PC-3 (cell line): ENCODE data around the gene SNTA1.

Source experiments
- CTCF ChIP-seq: fragments of 300-600 bp; sonication (generic); conservative IDR thresholded peaks from 2 replicates; pipeline ENCODE4 v1.5.1; 2017; ENCODE audit warnings: antibody characterized with exemption, low read depth, mild to moderate bottlenecking, low read length
- EZH2 ChIP-seq: fragments of 300-600 bp; sonication (generic); IDR thresholded peaks from one replicate; pipeline ENCODE4 v1.6.1; 2017; ENCODE audit warnings: antibody characterized with exemption, mild to moderate bottlenecking, low read length; ENCODE audit not compliant: unreplicated experiment
- EZH2phosphoT487 ChIP-seq: fragments of 300-600 bp; sonication (generic); IDR thresholded peaks from 2 replicates; pipeline ENCODE4 v1.6.1; 2018; ENCODE audit warnings: mild to moderate bottlenecking, antibody characterized with exemption, low read length, borderline replicate concordance

DNA sequence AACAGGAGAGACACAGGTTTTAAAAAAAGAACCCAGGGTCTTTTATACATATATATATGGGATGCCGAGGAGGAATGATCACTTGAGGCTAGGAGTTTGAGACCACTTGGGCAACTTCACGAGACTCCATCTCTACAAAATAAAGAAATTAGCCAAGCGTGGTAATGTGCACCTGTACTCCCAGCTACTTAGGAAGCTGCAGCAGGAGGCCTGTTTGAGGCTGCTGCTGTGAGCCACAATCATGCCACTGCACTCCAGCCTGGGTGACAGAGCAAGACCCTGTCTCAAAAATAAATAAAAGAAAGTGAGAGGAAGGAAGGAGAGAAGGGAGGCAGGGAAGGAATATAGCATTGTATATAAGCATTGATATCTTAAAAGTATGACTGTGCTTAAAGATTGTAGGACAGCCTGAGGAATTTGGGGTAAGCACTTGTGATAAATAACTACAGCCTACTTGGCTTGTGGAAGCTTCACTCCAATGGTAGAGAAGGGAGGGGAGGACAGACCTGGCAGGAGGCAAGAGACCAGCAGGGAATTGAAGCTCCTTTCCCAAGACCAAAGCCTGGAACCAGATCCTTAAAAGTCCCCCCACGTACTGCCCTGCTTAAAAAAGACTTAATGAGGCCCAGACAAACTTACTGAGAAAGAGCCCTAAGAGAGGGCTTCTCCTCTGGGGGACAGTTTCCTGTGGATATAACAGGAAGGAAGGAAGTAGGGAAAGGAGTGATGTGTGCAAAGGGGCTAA lies 2.5 kb upstream of the SNTA1 start:
- no peak for TF ChIP-seq CTCF
- no peak for TF ChIP-seq EZH2phosphoT487
- TF ChIP-seq EZH2: no peak
